Stimulated activated CD4-positive, alpha-beta T cell treated with anti-CD3 and anti-CD28 coated beads, Interleukin-4, amount 100 ng/mL, for 24 hours (primary cell): Measurements from ENCODE around the gene VEGFA.

ENCODE experiments used
- DNase-seq: peaks from one replicate; pipeline ENCODE4 v3.0.0-alpha.2; 2020

VEGFA gene

GRCh38 chr6:43773980-43774775 is 4.2 kb downstream of the VEGFA start:
- no peak for DNase-seq

- DNase-seq, result peak; percentile 64
Observed at GRCh38 chr6:43774776-43775534, 4.9 kb downstream of the VEGFA start.

- no peak for DNase-seq
Observed at GRCh38 chr6:43775535-43775885, 5.5 kb downstream of the VEGFA start.

GRCh38 chr6:43776115-43776798 is 6.2 kb downstream of the VEGFA start:
- DNase-seq, result no peak

- no peak for DNase-seq
Observed at GRCh38 chr6:43776799-43777776, 7.1 kb downstream of the VEGFA start.

GRCh38 chr6:43778131-43778855 is 8.3 kb downstream of the VEGFA start:
- no peak for DNase-seq

GRCh38 chr6:43778976-43779851 is 9.2 kb downstream of the VEGFA start:
- DNase-seq, result no peak

- no peak for DNase-seq
Observed at GRCh38 chr6:43779852-43780236, 9.8 kb downstream of the VEGFA start.

- no peak for DNase-seq
Observed at GRCh38 chr6:43780293-43780692, 10.3 kb downstream of the VEGFA start.

- DNase-seq, result no peak
Observed at GRCh38 chr6:43780941-43781928, 11.2 kb downstream of the VEGFA start.

- no peak for DNase-seq
Observed at GRCh38 chr6:43781941-43782704, 12.1 kb downstream of the VEGFA start.

- no peak for DNase-seq
Observed at GRCh38 chr6:43782764-43783513, 12.9 kb downstream of the VEGFA start.

GRCh38 chr6:43784049-43784855 is 14.2 kb downstream of the VEGFA start:
- DNase-seq, result no peak

- no peak for DNase-seq
Observed at GRCh38 chr6:43785220-43785752, 15.3 kb downstream of the VEGFA start.

GRCh38 chr6:43785904-43786303 is 15.9 kb downstream of the VEGFA start:
- no peak for DNase-seq

- no peak for DNase-seq
Observed at GRCh38 chr6:43786664-43787329, 16.8 kb downstream of the VEGFA start.
